ENCODE results near the gene LRRK2. TPM values are rescaled to one million over a fixed set of nuclear protein-coding genes. Genes with fewer than 3 reads are reported as not detected.

Gene LRRK2
- total and polyA plus RNA-seq, 7 experiments from 2014 or later = 0.16 to 32.2 (median 2.1) TPM; not detected in 3

DNA sequence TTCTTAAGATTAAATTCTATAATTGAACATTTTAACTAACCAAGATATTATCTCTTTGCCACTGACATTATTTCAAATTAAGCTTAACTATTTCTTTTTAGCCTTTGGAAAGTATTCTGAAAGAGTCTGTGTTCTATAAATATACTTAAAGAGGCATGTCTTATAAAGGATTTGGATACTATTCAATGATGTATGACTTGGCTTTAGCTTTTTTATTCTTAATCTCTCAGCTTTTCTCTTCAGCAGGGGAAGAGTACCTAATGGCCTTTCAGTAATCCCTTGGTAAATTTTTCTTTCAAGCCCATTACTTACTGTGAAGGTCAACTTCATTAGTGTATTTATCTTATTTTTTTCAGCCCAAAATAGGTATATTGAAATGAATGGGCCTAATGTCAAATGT is 113.8 kb downstream of the LRRK2 start:
- DNase-seq = no peak
- Histone ChIP-seq H3K4me3 (ENCODE audit: low read length) (no peak overlapping the region), H3K27ac (ENCODE audit: low read depth, low read length) (no peak overlapping the region), H3K36me3 (ENCODE audit: control insufficient read depth in 2 of 3, insufficient read depth in 3 of 3, low read length in 3 of 3) (no peaks in the 10 kb centered on the region), H3K4me1 (ENCODE audit: control insufficient read depth in 2 of 2, insufficient read depth in 2 of 2, low read length in 2 of 2) (no peaks in the 10 kb centered on the region), H3K9me3 (ENCODE audit: control insufficient read depth in 2 of 3, low read length in 3 of 3) (no peaks in the 10 kb centered on the region), H3K27me3 (ENCODE audit: control insufficient read depth in 2 of 2, insufficient read depth in 2 of 2, low read length in 2 of 2) (no peaks in the 10 kb centered on the region)
- Mint-ChIP-seq H3K36me3 (no peaks in the 10 kb centered on the region), H3K27ac (no peak overlapping the region), H3K4me3 (no peak overlapping the region), H3K4me1 (no peaks in the 10 kb centered on the region), H3K9me3 (peaks cover 0 to 8% (median 0%) of the 10 kb centered on the region in 11 donors), H3K27me3 (no peaks in the 10 kb centered on the region)
- intact Hi-C loops (cut with micrococcal nuclease) = loop anchor here in 1 of 2 donors (5.0 kb wide), 1 partner anchor 584 kb away; no protein-coding TSS in a partner anchor
- CTCF ChIA-PET = no interaction called here
- ATAC-seq = no peak
- POLR2A ChIA-PET = no interaction called here

DNA sequence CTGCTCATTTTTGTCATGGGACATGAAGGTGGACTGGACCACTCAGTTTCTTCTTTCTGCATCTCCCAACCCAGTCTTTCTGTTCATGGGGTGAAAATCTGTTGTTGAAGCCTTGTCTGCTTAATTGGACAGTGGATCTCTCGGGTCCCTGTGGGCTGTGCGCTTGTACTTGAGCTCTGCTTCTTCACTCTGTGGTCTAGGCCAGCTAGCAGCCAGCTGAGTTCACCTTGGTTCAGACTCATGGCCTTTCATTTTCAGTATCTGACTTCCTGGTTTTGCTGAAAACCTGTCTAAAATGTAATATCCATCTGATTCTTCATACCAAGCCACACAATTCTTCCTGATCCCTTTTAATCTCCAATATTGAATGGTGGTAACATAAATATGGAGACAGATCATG is 117.2 kb downstream of the LRRK2 start:
- intact Hi-C loops (cut with micrococcal nuclease) = no loop called here
- Histone ChIP-seq H3K4me3 (ENCODE audit: low read length) (no peak overlapping the region), H3K27me3 (ENCODE audit: control insufficient read depth in 2 of 2, insufficient read depth in 2 of 2, low read length in 2 of 2) (no peaks in the 10 kb centered on the region), H3K4me1 (ENCODE audit: control insufficient read depth in 2 of 2, insufficient read depth in 2 of 2, low read length in 2 of 2) (no peaks in the 10 kb centered on the region), H3K9me3 (ENCODE audit: control insufficient read depth in 2 of 3, low read length in 3 of 3) (no peaks in the 10 kb centered on the region), H3K36me3 (ENCODE audit: control insufficient read depth in 2 of 3, insufficient read depth in 3 of 3, low read length in 3 of 3) (no peaks in the 10 kb centered on the region), H3K27ac (ENCODE audit: low read depth, low read length) (no peak overlapping the region)
- Mint-ChIP-seq H3K4me1 (no peaks in the 10 kb centered on the region), H3K36me3 (no peaks in the 10 kb centered on the region), H3K27me3 (no peaks in the 10 kb centered on the region), H3K27ac (no peak overlapping the region), H3K9me3 (peaks cover 0 to 7% (median 0%) of the 10 kb centered on the region in 11 donors), H3K4me3 (no peak overlapping the region)
- POLR2A ChIA-PET = no interaction called here
- ATAC-seq = no peak
- CTCF ChIA-PET = no interaction called here
- no peak for DNase-seq

DNA sequence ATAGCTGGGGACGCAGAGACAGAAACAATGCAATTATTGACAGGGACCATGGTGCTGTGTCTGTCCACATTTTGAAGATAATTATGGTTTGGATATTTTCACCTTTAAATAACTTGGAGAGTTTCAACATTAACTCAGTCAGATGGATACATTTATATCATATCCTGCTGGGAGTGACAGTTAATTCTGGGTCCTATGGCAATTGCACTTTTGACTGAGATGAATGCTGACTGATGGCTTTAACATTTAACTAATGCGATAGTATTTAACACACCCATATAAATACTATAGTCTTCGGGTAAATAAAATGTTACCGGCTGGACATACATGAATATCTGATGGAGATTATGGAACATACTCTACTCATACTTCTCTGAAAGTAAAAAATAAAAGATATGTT is 118.3 kb downstream of the LRRK2 start:
- H3K4me1 Mint-ChIP-seq = no peaks in the 10 kb centered on the region
- H3K36me3 Mint-ChIP-seq = no peaks in the 10 kb centered on the region
- ATAC-seq (no peak), DNase-seq (no peak)
- Histone ChIP-seq H3K36me3 (ENCODE audit: control insufficient read depth in 2 of 3, insufficient read depth in 3 of 3, low read length in 3 of 3) (no peaks in the 10 kb centered on the region), H3K4me3 (ENCODE audit: low read length) (no peak overlapping the region), H3K4me1 (ENCODE audit: control insufficient read depth in 2 of 2, insufficient read depth in 2 of 2, low read length in 2 of 2) (no peaks in the 10 kb centered on the region), H3K9me3 (ENCODE audit: control insufficient read depth in 2 of 3, low read length in 3 of 3) (no peaks in the 10 kb centered on the region), H3K27me3 (ENCODE audit: control insufficient read depth in 2 of 2, insufficient read depth in 2 of 2, low read length in 2 of 2) (no peaks in the 10 kb centered on the region), H3K27ac (ENCODE audit: low read depth, low read length) (no peak overlapping the region)
- H3K27me3 Mint-ChIP-seq = no peaks in the 10 kb centered on the region
- intact Hi-C loops (cut with micrococcal nuclease) = no loop called here
- H3K4me3 Mint-ChIP-seq = no peak overlapping the region
- ChIA-PET CTCF (no interaction called here), POLR2A (no interaction called here)
- peaks cover 0 to 10% (median 0%) of the 10 kb centered on the region in 11 donors for H3K9me3 Mint-ChIP-seq
- H3K27ac Mint-ChIP-seq = no peak overlapping the region

DNA sequence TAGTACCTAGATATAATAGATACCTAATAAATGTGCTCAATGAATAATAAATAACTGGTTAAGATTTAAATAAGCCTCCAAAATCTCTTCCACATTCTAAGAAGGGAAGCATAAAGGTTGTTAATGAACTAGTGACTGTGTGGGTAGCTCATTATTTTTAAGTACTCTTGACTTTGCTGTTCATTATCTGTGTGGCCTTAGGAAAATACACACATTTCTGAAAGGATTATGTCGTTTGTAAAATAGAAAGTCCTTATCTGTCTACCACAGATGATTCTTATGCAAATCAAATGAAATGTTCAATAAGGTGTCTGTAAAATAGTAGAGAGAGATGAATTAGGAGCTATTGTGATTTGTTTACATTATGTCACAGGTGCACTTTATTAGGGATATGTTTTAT is 119.5 kb downstream of the LRRK2 start:
- no peak for DNase-seq
- no peaks in the 10 kb centered on the region for H3K27me3 ChIP-seq (ENCODE audit: control insufficient read depth in 2 of 2, insufficient read depth in 2 of 2, low read length in 2 of 2)
- H3K4me1 ChIP-seq (ENCODE audit: control insufficient read depth in 2 of 2, insufficient read depth in 2 of 2, low read length in 2 of 2) = no peaks in the 10 kb centered on the region
- peaks cover 0 to 10% (median 0%) of the 10 kb centered on the region in 11 donors for H3K9me3 Mint-ChIP-seq
- H3K9me3 ChIP-seq (ENCODE audit: control insufficient read depth in 2 of 3, low read length in 3 of 3) = no peaks in the 10 kb centered on the region
- no peak for ATAC-seq
- H3K27ac Mint-ChIP-seq = no peak overlapping the region
- intact Hi-C loops (cut with micrococcal nuclease) = no loop called here
- H3K36me3 Mint-ChIP-seq = no peaks in the 10 kb centered on the region
- H3K4me3 Mint-ChIP-seq = no peak overlapping the region
- H3K27me3 Mint-ChIP-seq = no peaks in the 10 kb centered on the region
- ChIA-PET POLR2A (no interaction called here), CTCF (no interaction called here)
- no peak overlapping the region for H3K4me3 ChIP-seq (ENCODE audit: low read length)
- no peak overlapping the region for H3K27ac ChIP-seq (ENCODE audit: low read depth, low read length)
- no peaks in the 10 kb centered on the region for H3K4me1 Mint-ChIP-seq
- H3K36me3 ChIP-seq (ENCODE audit: control insufficient read depth in 2 of 3, insufficient read depth in 3 of 3, low read length in 3 of 3) = no peaks in the 10 kb centered on the region

DNA sequence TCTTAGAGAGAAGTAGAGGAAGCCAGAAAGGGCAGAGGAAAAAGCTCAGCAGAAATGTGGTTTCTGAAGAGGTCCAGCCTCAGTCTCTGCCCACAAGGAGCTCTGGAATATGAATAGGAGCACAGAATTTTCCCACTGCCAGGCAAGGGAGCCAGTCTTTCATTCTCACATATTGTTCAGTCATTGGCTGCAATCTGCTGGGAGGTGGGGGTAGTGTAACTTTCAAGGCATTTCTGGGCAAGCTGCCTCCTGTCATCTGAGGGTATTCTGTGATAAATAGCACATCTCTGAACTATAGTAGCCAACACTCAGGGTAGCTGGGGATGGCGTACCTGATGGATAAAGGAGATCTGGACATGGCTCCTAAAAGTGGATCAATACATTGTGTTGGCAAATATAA is 127.2 kb downstream of the LRRK2 start:
- no peaks in the 10 kb centered on the region for H3K27me3 Mint-ChIP-seq
- no peaks in the 10 kb centered on the region for H3K36me3 ChIP-seq (ENCODE audit: control insufficient read depth in 2 of 3, insufficient read depth in 3 of 3, low read length in 3 of 3)
- H3K4me3 ChIP-seq (ENCODE audit: low read length) = no peak overlapping the region
- no peaks in the 10 kb centered on the region for H3K9me3 ChIP-seq (ENCODE audit: control insufficient read depth in 2 of 3, low read length in 3 of 3)
- no peaks in the 10 kb centered on the region for H3K27me3 ChIP-seq (ENCODE audit: control insufficient read depth in 2 of 2, insufficient read depth in 2 of 2, low read length in 2 of 2)
- H3K9me3 Mint-ChIP-seq = peaks cover 0 to 17% (median 3%) of the 10 kb centered on the region in 11 donors
- peaks cover 0 to 5% (median 0%) of the 10 kb centered on the region in 5 donors for H3K36me3 Mint-ChIP-seq
- H3K27ac ChIP-seq (ENCODE audit: low read depth, low read length) = no peak overlapping the region
- DNase-seq (no peak), ATAC-seq (no peak)
- H3K4me1 Mint-ChIP-seq = no peaks in the 10 kb centered on the region
- H3K4me3 Mint-ChIP-seq = no peak overlapping the region
- no peaks in the 10 kb centered on the region for H3K4me1 ChIP-seq (ENCODE audit: control insufficient read depth in 2 of 2, insufficient read depth in 2 of 2, low read length in 2 of 2)
- intact Hi-C loops (cut with micrococcal nuclease) = no loop called here
- POLR2A ChIA-PET = no interaction called here
- H3K27ac Mint-ChIP-seq = no peak overlapping the region
- CTCF ChIA-PET = no interaction called here

DNA sequence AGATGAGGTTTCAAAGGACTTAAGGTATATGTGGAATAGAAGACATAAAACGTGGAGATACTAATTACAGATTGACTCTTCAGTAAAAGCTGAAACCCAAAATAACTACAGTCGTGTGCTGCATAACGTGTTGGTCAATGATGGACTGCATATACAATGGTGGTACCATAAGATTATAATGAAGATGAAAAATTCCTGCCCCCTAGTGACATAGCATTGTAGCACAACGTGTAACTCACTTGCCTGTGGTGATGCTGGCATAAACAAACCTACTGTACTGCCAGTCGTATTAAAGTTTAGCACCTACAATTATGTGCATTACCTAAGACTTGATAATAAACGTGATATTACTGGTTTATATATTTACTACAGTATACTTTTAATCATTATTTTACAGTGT is 150.3 kb downstream of the LRRK2 start:
- intact Hi-C loops (cut with micrococcal nuclease) = no loop called here
- ChIA-PET CTCF (interaction anchor here (0.6 kb wide), 1 partner anchor 233 kb away, joined by 3 read pairs; no protein-coding TSS in a partner anchor), POLR2A (no interaction called here)
- H3K27ac Mint-ChIP-seq = no peak overlapping the region
- no peak for DNase-seq
- no peaks in the 10 kb centered on the region for H3K4me1 ChIP-seq (ENCODE audit: control insufficient read depth in 2 of 2, insufficient read depth in 2 of 2, low read length in 2 of 2)
- H3K4me3 ChIP-seq (ENCODE audit: low read length) = no peak overlapping the region
- peaks cover 0 to 7% (median 0%) of the 10 kb centered on the region in 11 donors for H3K9me3 Mint-ChIP-seq
- no peak overlapping the region for H3K27ac ChIP-seq (ENCODE audit: low read depth, low read length)
- no peak for ATAC-seq
- H3K4me3 Mint-ChIP-seq = no peak overlapping the region
- no peaks in the 10 kb centered on the region for H3K36me3 ChIP-seq (ENCODE audit: control insufficient read depth in 2 of 3, insufficient read depth in 3 of 3, low read length in 3 of 3)
- no peaks in the 10 kb centered on the region for H3K27me3 Mint-ChIP-seq
- H3K9me3 ChIP-seq (ENCODE audit: control insufficient read depth in 2 of 3, low read length in 3 of 3) = no peaks in the 10 kb centered on the region
- H3K36me3 Mint-ChIP-seq = no peaks in the 10 kb centered on the region
- H3K4me1 Mint-ChIP-seq = no peaks in the 10 kb centered on the region
- H3K27me3 ChIP-seq (ENCODE audit: control insufficient read depth in 2 of 2, insufficient read depth in 2 of 2, low read length in 2 of 2) = no peaks in the 10 kb centered on the region

DNA sequence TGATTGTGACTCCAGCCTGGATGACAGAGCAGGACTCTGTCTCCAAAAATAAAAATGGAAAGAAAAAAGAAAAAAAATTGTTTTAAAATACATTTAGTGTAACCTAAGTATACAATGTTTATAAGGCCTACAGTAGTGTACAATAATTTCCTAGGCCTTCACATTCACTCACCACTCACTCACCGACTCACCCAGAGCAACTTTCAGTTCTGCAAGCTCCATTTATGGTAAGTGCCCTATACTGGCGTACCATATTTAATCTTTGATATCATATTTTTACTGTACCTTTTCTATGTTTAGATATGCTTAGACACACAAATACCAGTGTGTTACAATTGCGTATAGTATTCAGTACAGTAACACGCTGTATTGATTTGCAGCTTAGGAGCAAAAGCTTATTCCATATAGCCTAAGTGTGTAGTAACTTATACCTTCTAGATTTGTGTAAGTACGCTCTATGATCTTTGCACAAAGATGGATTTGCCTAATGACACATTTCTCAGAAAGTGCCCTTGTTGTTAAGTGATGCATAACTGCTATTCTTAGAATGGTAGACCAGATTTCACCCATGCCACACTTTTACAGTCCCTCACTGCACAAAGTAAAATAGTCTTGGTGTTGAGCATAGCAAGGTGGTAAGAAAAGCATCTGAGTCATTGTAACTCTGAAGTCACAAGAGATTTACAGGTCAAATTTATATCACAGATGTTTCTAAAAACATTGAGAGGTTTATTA is 151.9 kb downstream of the LRRK2 start:
- POLR2A ChIA-PET = interaction anchor here (0.6 kb wide), 1 partner anchor 675 kb away, joined by 3 read pairs; no protein-coding TSS in a partner anchor
- Histone ChIP-seq H3K4me1 (ENCODE audit: control insufficient read depth in 2 of 2, insufficient read depth in 2 of 2, low read length in 2 of 2) (no peaks in the 10 kb centered on the region), H3K27me3 (ENCODE audit: control insufficient read depth in 2 of 2, insufficient read depth in 2 of 2, low read length in 2 of 2) (no peaks in the 10 kb centered on the region), H3K4me3 (ENCODE audit: low read length) (no peak overlapping the region), H3K27ac (ENCODE audit: low read depth, low read length) (no peak overlapping the region), H3K9me3 (ENCODE audit: control insufficient read depth in 2 of 3, low read length in 3 of 3) (no peaks in the 10 kb centered on the region), H3K36me3 (ENCODE audit: control insufficient read depth in 2 of 3, insufficient read depth in 3 of 3, low read length in 3 of 3) (no peaks in the 10 kb centered on the region)
- H3K36me3 Mint-ChIP-seq = no peaks in the 10 kb centered on the region
- H3K27me3 Mint-ChIP-seq = peaks cover 0 to under 1% (median 0%) of the 10 kb centered on the region in 5 donors
- no peak overlapping the region for H3K4me3 Mint-ChIP-seq
- H3K4me1 Mint-ChIP-seq = no peaks in the 10 kb centered on the region
- peaks cover 0 to 7% (median 0%) of the 10 kb centered on the region in 11 donors for H3K9me3 Mint-ChIP-seq
- DNase-seq = no peak
- H3K27ac Mint-ChIP-seq = no peak overlapping the region
- CTCF ChIA-PET = no interaction called here
- intact Hi-C loops (cut with micrococcal nuclease) = no loop called here
- ATAC-seq = no peak
